Heart left ventricle (tissue), 16 donors: ENCODE measurements around the gene SESN2. TPM values are rescaled to one million over a fixed set of nuclear protein-coding genes. Genes with fewer than 3 reads are reported as not detected.

Experiments used
- ATAC-seq, 4 donors: fragments of 200-7000 bp; cut with Tn5 transposase; one replicate each; pipeline ENCODE4 v1.9.1; 2020 to 2022; ENCODE audit warnings: moderate library complexity in 4 of 4, mild to moderate bottlenecking in 3 of 4, moderate number of reproducible peaks in 1 of 4
- DNase-seq, 5 donors: peaks; one replicate each; pipeline ENCODE4 v3.0.0-alpha.2; 2020
- H3K27ac ChIP-seq, 12 donors: fragments of 200-600 bp; sonication (generic) in 4 of 12; one replicate each; pipeline versions ENCODE4 v1.5.0 to v1.8.0; 2016 to 2022; ENCODE audit warnings: mild to moderate bottlenecking in 2 of 12
- H3K27me3 ChIP-seq, 9 donors: fragments of 200-600 bp; sonication (generic) in 2 of 9; one replicate each; pipeline versions ENCODE4 v1.5.1 to v1.8.0; 2016 to 2022; ENCODE audit warnings: mild to moderate bottlenecking in 3 of 9
- H3K36me3 ChIP-seq, 9 donors: fragments of 200-600 bp; sonication (generic) in 2 of 9; one replicate each; pipeline versions ENCODE4 v1.5.0 to v1.8.0; 2018 to 2022; ENCODE audit warnings: mild to moderate bottlenecking in 2 of 9
- H3K4me1 ChIP-seq, 12 donors: fragments of 200-600 bp; sonication (generic) in 4 of 12; one replicate each; pipeline versions ENCODE4 v1.5.0 to v1.8.0; 2016 to 2022; ENCODE audit warnings: mild to moderate bottlenecking in 3 of 12
- H3K4me3 ChIP-seq, 12 donors: fragments of 200-600 bp; sonication (generic) in 4 of 12; one replicate each; pipeline versions ENCODE4 v1.5.0 to v1.8.0; 2017 to 2022; ENCODE audit warnings: mild to moderate bottlenecking in 9 of 12, moderate library complexity in 4 of 12
- H3K9me3 ChIP-seq, 12 donors: fragments of 200-600 bp; sonication (generic) in 4 of 12; one replicate each; pipeline versions ENCODE4 v1.5.0 to v1.8.0; 2016 to 2022; ENCODE audit warnings: mild to moderate bottlenecking in 1 of 12
- CTCF ChIP-seq, 12 donors: fragments of 200-600 bp; sonication (generic) in 4 of 12; IDR thresholded peaks; one replicate each; pipeline versions ENCODE4 v1.5.0 to v1.8.0; 2018 to 2022; ENCODE audit warnings: antibody characterized with exemption in 12 of 12, mild to moderate bottlenecking in 5 of 12
- POLR2A ChIP-seq, 2 donors: fragments of 450-650 bp; IDR thresholded peaks; one replicate each; pipeline ENCODE4 v1.6.1; 2017; ENCODE audit warnings: antibody characterized with exemption in 2 of 2, mild to moderate bottlenecking in 2 of 2, moderate library complexity in 2 of 2
- WGBS, 4 donors: extraction: QIAGEN DNeasy Blood & Tissue Kit in 2 of 4; methylation state at CpG; one replicate each; pipeline versions ENCODE4 v1.1.5 to v1.1.7; 2013 to 2018; 5-methylcytosine and 5-hydroxymethylcytosine counted together
- intact Hi-C, 10 donors: fragments of 100-400 bp; cut with DNase I; formaldehyde crosslinking; loops; one replicate each; pipeline versions ENCODE4 v1.11.1 to v1.14.2; 2022
- polyA plus RNA-seq, 2 donors: library from polyadenylated mRNA; stranded (reverse); fragments of 200-250 nt; gene quantifications; one replicate each; pipeline ENCODE4 v1.2.3, GENCODE V29; 2013
- total RNA-seq, 9 donors: library from RNA; depleted of rRNA in 2 of 9; stranded (reverse); fragments of >200 nt in 2 of 9; fragmentation: NEBNext Ultra II Directional in 3 of 9; extraction: Animal tissue kit (Norgen Biotek cat#: 25700) in 3 of 9; gene quantifications; one replicate each; pipeline versions ENCODE4 v1.1.0 to v1.2.4, GENCODE V29; 2016 to 2023
- donor health status: ischemic (EF 13 %, LVEDD 7.1; RV severe dilation, severe dysfunction).
- donor health status: healthy with polysubstance abuse.
- donor health status: DM: no; HTN: yes; CAD: no.
- donor health status: DM: no; HTN: no; CAD: no.
- donor health status: ischemic (EF 25% LVEDD 6.9; RV normal size, moderate dysfunction).
- donor health status: ischemic (EF 25% LVEDD 5.7; RV mildly dilated, moderate dysfunction).
- donor health status: healthy.
- donor health status: DM: yes; HTN: yes; CAD: no.
- donor health status: ischemic (EF 35%, LVEDD 5.7; RV mildly dilated, moderate dysfunction).
- donor health status: nonischemic (EF 11% LVEDD 7.7; RV severe dilation, severe dysfunction).
- donor health status: DM: yes; HTN: yes; CAD: no.
- donor health status: PGD.
- donor health status: ischemic (EF 29% LVEDD 5.4; RV normal size, mild dysfunction).
- donor health status: nonischemic (EF 23%, LVEDD 6.1; RV moderate dilation, normal function).

The SESN2 gene
- total and polyA plus RNA-seq, 11 donors: 2.1 to 8.8 (median 4.7) TPM

- Histone ChIP-seq H3K36me3 (peaks cover 0 to 70% (median 60%) of the 10 kb centered on the region in 9 donors), H3K9me3 (no peaks in the 10 kb centered on the region), H3K4me1 (peaks cover 0 to 30% (median 2%) of the 10 kb centered on the region in 12 donors), H3K27me3 (no peaks in the 10 kb centered on the region), H3K4me3 (no peak overlapping the region), H3K27ac (peak overlapping the region in 5 of 12 donors; percentile 20 to 66 (median 49))
- ATAC-seq (peak in 3 of 4 donors; percentile 43 to 47 (median 47)), DNase-seq (peak in 1 of 5 donors; percentile 34)
- 51 to 73% (median 63%) methylated on average over 4 to 5 of the region's 5 CpGs for WGBS, 4 donors
- TF ChIP-seq POLR2A (IDR thresholded peaks at IDR 0.05) (no peak), CTCF (IDR thresholded peaks at IDR 0.05) (no peak)
- intact Hi-C loops: no loop called here
These were observed 21.7 kb downstream of the SESN2 start for GRCh38 chr1:28280977-28281381.

GRCh38 chr1:28281608-28282425 is 22.5 kb downstream of the SESN2 start:
- no peak overlapping the region for H3K4me3 ChIP-seq
- TF ChIP-seq CTCF (IDR thresholded peaks at IDR 0.05) (no peak), POLR2A (IDR thresholded peaks at IDR 0.05) (no peak)
- peaks cover 0 to 30% (median 2%) of the 10 kb centered on the region in 12 donors for H3K4me1 ChIP-seq
- no peaks in the 10 kb centered on the region for H3K9me3 ChIP-seq
- H3K27me3 ChIP-seq: no peaks in the 10 kb centered on the region
- peak overlapping the region in 3 of 12 donors; percentile 20 to 66 (median 49) for H3K27ac ChIP-seq
- peaks cover 0 to 61% (median 52%) of the 10 kb centered on the region in 9 donors for H3K36me3 ChIP-seq
- ATAC-seq: peak in 1 of 4 donors; percentile 18
- whole genome bisulfite sequencing, 4 donors: 91 to 93% (median 92%) methylated on average over 14 of the region's 14 CpGs
- intact Hi-C loops: no loop called here
- no peak for DNase-seq

- Histone ChIP-seq H3K36me3 (peaks cover 0 to 52% (median 43%) of the 10 kb centered on the region in 9 donors), H3K9me3 (no peaks in the 10 kb centered on the region), H3K4me3 (no peak overlapping the region), H3K27me3 (no peaks in the 10 kb centered on the region), H3K4me1 (peaks cover 0 to 30% (median 2%) of the 10 kb centered on the region in 12 donors), H3K27ac (peak overlapping the region in 1 of 12 donors; percentile 21)
- WGBS, 4 donors: 82 to 91% (median 87%) methylated on average over 12 to 14 of the region's 14 CpGs
- DNase-seq: peak in 1 of 5 donors; percentile 30
- TF ChIP-seq CTCF (IDR thresholded peaks at IDR 0.05) (no peak), POLR2A (IDR thresholded peaks at IDR 0.05) (no peak)
- intact Hi-C loops: no loop called here
- ATAC-seq: peak in 2 of 4 donors; percentile 18 to 35
These were observed 23.4 kb downstream of the SESN2 start for GRCh38 chr1:28282426-28283407.
